Stimulated activated CD4-positive, alpha-beta T cell treated with anti-CD3 and anti-CD28 coated beads, TNF-alpha, amount 100 ng/mL, for 1 hour (primary cell): ENCODE data around the gene ITGA4.
"Not testable (repeated sequence)": the region's sequence is repeated elsewhere in the genome, so short reads cannot be mapped to it uniquely, and the experiment has no call there.

Source experiments
- DNase-seq, 3 donors: peaks; one replicate each; pipeline ENCODE4 v3.0.0-alpha.2; 2020; ENCODE audit warnings: low read depth in 3 of 3, low spot score in 1 of 3

ITGA4 gene

GRCh38 chr2:181457121-181457740, at the start of gene ITGA4:
ITGA4 (plus strand) TSS chr2:181457386; CDS start chr2:181457655, 269 bp downstream.
- DNase-seq: peak; percentile 60 to 76 (median 71)

DNA sequence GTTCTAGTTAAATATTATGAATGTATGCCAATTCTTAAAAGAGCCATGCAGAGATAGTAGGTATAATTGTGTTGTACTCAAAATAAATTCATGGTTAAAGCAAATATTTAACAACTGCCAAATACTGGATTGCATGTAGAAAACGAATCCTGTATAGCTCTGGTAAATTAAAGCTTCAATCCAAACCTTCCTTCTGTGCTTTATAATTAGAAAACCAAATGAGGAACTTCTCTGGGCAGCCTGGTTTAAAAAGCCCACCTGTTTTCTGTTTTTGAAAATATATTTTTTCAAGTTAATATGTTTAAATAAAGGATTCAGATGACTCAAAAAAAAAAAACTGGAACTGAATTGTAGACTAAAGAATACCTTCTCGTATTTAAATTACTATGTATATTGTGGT, 48.3 kb upstream of the ITGA4 start:
- DNase-seq: no peak

DNA sequence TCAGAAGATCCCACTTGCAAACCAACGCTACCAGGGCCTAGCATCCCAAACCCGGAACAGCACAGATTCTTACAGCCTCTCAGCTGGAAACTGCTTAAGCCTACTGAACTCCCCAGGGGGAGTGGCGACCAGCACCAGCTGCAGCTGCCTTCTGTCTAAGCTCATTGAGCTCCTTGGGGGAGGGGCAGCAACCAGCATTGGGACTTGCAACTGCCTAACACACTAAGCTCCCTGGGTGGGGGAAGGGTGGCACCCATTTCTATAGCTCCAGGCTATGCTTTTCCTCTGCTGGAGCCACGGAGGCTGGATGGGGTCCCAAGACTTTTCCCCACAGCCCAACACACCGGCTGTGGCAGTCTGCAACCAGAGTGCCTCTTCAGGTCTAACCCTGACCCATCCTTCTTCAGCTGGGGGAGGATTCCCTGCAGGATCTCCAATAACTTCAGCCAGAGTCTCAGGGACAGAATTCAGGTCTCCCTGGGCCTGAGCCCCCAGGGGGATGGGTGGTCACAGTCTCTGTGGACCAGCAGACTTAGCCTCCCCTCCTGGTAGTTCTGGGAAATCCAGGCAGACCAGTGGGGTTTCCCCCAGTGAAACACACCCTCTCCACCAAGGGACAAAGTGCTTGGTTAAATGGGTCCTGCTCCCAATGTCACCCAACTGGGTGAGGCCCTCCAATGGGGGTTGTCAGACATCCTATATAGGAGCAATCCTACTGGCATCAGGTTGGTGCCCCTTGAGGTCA, 45.9 kb upstream of the ITGA4 start:
- no peak for DNase-seq

DNA sequence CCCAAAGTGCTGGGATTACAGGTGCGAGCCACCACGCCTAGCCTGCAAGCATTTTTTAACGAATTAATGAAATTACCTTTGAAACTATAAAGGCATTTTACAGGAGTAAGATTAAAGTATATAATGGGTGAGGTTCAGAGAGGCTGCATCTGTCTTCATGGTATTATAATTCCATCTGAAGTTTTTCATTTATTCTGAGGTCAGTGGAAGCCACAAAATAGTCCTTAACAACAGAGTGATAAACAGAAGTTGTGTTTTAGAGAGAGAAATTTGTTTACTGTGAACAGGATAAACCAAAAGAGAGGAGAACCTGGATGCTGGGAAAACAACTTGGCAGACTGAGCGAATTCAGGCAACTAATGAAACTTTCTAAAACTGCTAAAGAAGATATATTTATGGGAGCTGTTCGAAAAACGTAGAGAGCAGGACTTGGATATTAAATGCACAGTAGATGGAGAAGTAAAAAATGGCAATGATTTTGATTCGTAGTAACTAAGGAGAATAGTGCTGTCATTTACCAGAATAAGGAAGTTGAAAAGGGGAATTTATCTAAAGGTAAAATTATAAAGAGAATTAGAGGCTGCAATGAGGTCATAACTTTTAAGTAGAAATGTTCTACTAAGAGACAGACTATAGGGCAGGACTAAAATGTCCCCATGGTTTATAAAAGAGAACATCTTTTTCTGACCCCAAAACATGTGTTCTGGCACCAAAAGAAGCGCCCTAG, 37.9 kb upstream of the ITGA4 start:
- DNase-seq: no peak

GRCh38 chr2:181420259-181421130, 36.7 kb upstream of the ITGA4 start:
- DNase-seq: no peak

- DNase-seq: no peak
Observed at GRCh38 chr2:181421131-181421458, 36.1 kb upstream of the ITGA4 start.

- no peak for DNase-seq
Observed at GRCh38 chr2:181421464-181421863, 35.7 kb upstream of the ITGA4 start.

DNA sequence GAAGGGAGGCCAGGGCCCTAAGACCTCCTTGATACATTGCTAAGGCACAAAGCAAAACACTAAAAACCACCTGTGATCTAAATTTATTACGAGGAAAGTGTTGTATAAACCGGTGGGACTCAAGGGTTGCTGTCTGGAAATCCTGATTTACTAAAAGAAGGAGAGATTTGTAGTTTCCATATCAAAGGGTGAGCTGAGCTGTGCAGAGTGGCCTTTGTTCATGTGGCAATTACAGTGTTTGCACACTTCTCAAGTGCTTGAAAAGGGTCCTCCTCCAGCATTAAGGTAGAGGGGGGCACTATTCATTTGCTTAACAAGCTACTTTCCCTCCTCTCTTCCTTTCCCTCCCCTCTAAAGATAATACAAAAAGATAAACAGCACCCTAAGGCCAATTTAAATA, 30.5 kb upstream of the ITGA4 start:
- no peak for DNase-seq

- DNase-seq: no peak
Observed at GRCh38 chr2:181430406-181431118, 26.6 kb upstream of the ITGA4 start.

DNA sequence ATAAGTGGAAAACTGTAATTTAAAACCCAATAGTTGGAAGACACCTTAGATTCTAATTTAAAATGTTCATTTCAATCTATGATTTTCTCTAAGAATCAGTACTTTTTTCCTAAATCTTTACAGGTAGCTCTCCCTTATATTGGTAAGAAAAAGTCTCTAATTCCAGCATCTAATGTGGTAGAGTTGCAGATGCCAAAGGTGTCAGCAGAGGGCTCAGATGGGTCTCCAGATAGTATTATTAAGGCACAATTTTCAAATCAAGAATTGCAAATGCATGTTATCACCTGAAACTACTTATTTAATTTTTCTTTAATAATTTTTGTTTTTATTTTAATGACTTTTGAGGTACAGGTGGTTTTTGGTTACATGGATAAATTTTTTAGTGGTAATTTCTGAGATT, 25.5 kb upstream of the ITGA4 start:
- no peak for DNase-seq

GRCh38 chr2:181438261-181438660, 18.9 kb upstream of the ITGA4 start:
- no peak for DNase-seq

GRCh38 chr2:181440344-181440743, 16.8 kb upstream of the ITGA4 start:
- no peak for DNase-seq

- no peak for DNase-seq
Observed at GRCh38 chr2:181440919-181441318, 16.3 kb upstream of the ITGA4 start.

DNA sequence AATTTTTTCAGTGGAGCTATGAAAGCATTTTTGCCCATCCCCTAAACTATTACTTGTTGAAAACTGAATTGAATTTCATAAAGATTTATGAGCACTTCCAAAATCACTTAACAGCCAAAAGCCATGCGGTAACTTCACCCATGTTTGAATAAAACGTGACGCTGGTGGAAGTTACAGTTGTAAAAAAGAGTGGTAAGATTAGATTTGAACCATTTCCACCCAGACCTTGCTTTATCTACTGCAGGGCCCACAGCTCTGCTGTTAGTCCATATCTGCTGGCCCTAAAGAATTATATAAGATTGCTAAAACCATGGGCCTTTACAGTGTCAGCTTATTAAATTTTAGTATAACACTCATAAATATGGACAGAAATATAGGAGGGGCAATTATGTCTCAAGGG, 15.5 kb upstream of the ITGA4 start:
- DNase-seq: no peak

GRCh38 chr2:181444654-181445053, 12.5 kb upstream of the ITGA4 start:
- no peak for DNase-seq

DNA sequence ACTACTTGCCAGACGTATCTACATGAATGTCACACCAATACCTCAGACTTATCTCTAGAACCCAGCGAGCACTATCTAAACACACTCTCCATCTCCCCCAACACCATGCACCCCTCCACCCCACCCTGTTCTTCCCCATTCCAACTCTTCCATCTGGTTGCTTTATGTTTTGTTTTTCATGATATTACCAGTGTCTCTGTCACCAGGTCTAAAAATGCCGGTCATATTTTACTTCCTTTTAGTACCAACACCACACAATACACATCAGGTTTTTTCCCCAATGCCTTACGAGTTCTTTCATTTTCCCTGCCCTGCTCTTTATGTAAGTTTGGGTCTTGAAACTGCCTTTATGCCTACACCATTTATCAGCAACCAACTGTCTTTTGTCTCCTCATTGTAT, 10.2 kb upstream of the ITGA4 start:
- DNase-seq: no peak

DNA sequence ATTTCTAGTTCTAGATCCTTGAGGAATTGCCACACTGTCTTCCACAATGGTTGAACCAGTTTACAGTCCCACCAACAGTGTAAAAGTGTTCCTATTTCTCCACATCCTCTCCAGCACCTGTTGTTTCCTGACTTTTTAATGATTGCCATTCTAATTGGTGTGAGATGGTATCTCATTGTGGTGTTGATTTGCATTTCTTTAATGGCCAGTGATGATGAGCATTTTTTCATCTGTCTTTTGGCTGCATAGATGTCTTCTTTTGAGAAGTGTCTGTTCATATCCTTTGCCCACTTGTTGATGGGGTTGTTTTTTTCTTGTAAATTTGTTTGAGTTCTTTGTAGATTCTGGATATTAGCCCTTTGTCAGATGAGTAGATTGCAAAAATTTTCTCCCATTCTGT, 7.9 kb upstream of the ITGA4 start:
- DNase-seq: not testable (repeated sequence)

DNA sequence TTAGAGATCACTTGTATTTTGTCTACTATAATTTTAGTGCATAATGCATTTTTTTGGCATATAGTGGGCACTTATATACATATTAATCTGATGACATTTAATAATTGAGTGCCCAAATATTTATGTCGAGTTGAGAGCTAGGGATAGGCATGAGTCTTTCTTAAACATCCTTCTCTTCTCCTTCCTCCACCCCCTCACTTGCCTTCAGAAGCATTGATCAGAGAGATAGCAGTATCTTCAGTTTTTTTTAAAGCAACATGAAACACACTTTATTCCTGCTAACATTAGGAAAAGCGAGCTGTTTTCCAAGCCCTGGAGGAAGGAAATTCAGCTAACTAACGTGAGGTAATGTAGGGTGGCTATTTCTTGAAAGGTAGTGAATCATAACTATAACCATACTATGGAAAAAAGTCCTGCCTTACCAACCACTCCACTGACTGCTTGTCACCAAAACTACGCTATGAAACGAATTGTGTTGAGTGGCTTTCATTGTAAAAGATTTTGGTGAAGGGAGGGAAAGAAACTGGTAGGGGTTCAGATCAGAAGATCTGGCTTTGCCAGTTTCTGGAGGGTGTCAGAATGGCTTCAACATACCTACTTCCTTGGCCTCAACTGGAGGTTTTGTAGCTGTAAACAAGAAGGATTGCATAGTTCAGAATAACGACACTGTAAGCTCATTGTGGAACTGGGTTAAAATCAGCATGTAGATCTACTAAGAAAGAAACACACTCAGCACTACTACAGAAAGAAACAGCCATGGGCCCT, 2.3 kb upstream of the ITGA4 start:
- no peak for DNase-seq

DNA sequence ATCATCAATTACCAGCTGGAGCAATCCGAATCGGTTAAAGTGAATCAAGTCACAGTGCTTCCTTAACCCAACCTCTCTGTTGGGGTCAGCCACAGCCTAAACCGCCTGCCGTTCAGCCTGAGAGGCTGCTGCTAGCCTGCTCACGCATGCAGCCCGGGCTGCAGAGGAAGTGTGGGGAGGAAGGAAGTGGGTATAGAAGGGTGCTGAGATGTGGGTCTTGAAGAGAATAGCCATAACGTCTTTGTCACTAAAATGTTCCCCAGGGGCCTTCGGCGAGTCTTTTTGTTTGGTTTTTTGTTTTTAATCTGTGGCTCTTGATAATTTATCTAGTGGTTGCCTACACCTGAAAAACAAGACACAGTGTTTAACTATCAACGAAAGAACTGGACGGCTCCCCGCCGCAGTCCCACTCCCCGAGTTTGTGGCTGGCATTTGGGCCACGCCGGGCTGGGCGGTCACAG, 496 bp upstream of the ITGA4 start:
- peak in 2 of 3 donors; percentile 12 to 52 for DNase-seq
